ENCODE results near the gene ZNF594.
"Not testable (repeated sequence)": the region's sequence is repeated elsewhere in the genome, so short reads cannot be mapped to it uniquely, and the experiment has no call there.

The ZNF594 gene

GRCh38 chr17:5191541-5192417 is at the start of gene ZNF594:
Gene ZNF594, minus strand, starts transcription at chr17:5191868. Its CDS starts 7,612 bp downstream, at chr17:5184256.
- DNase-seq: peak; percentile 96

GRCh38 chr17:5239769-5240168 is 48.1 kb upstream of the ZNF594 start:
- not testable (repeated sequence) for DNase-seq

DNA sequence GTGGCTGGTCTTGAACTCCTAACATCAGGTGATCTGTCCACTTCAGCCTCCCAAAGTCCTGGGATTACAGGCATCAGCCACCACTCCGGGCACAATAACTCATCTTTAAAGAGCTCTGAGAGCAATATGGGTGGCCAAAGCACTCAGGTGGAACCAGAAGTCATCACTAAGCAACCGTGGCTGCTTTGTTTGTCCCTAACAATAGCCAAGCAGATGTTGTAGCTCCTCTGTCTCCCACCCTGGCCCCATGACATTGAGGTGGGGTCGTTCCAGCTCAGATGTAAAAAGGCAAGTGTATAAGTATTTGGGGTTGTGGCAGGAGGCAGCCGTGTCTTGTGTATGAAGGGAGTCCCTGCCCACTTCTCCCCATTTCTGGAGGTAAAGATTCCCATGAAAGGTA is 46.7 kb upstream of the ZNF594 start:
- DNase-seq: no peak

- DNase-seq: peak; percentile 72
These were observed 45.9 kb upstream of the ZNF594 start for GRCh38 chr17:5237541-5238016.

DNA sequence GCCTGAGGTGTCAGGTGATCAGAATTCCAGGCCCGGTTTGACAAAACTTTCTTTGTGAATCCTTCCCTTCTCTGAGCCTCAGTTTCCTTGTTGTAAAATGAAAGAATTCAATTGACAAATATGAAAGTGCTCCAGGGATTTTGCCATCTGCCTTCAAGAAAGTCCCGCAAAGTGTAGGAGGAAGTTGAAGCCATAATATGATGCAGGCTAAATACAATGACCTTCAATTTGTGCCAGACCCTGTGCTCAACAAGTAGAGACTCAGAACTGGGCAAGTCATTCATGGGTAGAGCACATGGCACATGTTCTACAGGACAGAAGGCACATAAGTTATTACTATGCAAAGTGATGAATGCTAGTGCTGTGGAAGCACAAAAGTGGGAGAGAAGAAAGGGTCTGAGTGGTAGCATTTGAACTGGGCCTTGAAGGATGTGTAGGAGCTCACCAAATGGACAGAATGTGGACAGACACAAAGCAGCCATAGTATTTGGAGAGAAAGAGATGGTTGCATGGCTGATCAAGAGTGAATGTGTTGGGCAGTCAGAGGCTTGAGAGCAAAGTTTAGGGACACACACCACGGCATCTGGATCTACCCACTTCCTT is 45.4 kb upstream of the ZNF594 start:
- DNase-seq: no peak

GRCh38 chr17:5234645-5235576 is 43.2 kb upstream of the ZNF594 start, which contains the start of gene SCIMP:
Gene SCIMP, minus strand, starts transcription at chr17:5234860. Its CDS starts 105 bp downstream, at chr17:5234755.
- no peak for DNase-seq

- DNase-seq: not testable (repeated sequence)
These were observed 41.8 kb upstream of the ZNF594 start for GRCh38 chr17:5233492-5233891.

GRCh38 chr17:5226940-5227878 is 35.5 kb upstream of the ZNF594 start:
- DNase-seq: no peak

DNA sequence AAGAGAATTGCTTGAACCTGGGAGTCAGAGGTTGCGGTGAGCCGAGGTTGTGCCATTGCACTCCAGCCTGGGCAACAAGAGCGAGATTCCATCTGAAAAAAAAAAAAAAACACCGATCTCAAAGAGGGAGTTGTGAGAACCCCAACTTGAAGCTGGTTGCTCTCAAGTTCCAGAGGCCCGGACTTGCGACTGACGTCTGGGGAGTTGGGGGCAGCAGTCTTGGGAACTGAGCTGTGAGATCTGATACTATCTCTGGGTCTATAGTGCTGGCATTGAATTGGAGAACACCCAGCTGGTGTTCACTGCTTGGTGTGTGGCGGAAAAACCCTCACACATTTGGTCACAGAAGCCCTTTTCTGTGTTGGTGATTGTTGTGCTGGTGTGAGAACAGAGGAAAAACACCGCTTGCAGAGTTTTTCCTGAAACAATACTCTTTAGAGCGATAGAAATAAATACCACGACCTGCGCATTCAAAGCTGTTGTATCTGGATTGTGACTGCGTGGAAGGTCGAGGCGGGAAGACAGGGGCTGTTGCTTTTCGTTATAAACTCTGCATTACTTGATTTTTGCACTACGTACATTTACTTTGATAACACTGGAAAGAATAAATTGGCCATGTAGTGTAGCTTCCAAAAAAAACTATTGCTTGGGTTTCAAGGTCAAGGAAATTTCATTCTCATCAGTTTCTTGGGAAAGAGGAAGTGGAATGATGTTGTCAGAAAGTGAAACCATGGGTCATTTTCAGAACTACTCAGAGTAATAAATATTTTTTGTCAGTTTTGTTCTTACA is 34.2 kb upstream of the ZNF594 start:
- DNase-seq: no peak

DNA sequence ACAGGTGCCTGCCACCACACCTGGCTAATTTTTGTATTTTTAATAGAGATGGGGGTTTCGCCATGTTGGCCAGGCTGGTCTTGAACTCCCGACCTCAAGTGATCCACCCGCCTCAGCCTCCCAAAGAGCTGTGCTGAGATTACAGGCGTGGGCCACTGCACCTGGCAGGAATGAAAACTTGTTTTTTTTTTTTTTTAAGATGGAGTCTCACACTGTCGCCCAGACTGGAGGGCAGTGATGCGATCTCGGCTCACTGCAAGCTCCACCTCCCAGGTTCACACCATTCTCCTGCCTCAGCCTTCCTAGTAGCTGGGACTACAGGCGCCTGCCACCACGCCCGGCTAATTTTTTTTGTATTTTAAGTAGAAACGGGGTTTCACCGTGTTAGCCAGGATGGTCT is 30.2 kb upstream of the ZNF594 start:
- not testable (repeated sequence) for DNase-seq

GRCh38 chr17:5220074-5220473 is 28.4 kb upstream of the ZNF594 start:
- DNase-seq: no peak

- DNase-seq: no peak
These were observed 27.9 kb upstream of the ZNF594 start for GRCh38 chr17:5219536-5219935.

DNA sequence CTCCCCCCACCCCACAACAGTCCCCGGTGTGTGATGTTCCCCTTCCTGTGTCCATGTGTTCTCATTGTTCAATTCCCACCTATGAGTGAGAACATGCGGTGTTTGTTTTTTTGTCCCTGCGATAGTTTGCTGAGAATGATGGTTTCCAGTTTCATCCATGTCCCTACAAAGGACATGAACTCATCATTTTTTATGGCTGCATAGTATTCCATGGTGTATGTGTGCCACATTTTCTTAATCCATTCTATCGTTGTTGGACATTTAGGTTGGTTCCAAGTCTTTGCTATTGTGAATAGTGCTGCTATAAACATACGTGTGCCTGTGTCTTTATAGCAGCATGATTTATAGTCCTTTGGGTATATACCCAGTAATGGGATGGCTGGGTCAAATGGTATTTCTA is 25.9 kb upstream of the ZNF594 start:
- not testable (repeated sequence) for DNase-seq

GRCh38 chr17:5211458-5211857 is 19.8 kb upstream of the ZNF594 start:
- DNase-seq: no peak

DNA sequence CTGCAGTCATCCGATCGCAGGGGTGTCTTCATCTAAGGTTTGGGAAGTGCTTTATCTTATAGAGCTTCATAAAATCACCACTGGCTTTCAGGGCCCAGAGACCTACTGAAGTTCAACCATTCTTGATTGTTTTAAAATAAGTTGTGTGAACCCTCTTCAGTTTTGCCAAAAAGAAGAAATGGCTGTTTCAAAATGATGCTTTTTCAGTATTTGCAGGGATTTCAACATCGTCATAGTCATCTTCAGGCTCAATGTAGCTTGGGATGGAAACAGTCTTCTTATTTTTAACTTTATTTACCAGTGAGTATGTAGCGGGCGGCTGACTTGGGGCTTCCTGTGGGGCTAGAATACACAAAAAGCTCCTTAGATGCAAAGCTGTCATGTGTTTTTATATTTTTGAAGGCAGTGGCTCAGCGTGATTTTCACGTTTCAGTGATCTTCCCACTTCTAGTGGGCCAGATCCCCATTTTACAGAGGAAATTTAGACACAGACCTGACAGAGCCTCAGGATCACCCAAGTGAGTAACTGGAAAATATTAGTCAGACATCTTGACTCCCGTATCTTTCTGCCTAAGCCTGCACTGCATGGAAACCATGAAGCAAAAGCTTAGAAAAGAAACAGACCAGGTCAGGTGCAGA is 19.1 kb upstream of the ZNF594 start:
- no peak for DNase-seq

DNA sequence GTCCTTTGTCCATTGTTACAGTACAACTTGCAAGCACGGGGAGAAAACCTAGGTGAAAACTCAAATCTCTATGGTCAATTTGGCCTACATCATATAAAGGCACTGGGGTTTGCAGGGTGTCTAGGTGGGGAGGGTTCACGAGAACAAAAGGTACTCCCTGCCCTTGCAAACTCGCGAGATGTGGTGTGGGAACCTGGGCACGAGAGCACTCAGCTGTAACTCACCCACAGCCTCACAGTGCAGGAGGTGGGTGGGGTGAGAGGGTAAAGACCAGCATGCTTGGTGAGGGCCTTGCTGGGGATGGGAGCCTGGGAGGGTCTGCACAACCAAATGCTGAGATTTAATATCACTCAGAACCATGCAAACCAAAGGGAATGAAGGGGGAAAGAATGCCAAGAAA is 18.4 kb upstream of the ZNF594 start:
- no peak for DNase-seq

DNA sequence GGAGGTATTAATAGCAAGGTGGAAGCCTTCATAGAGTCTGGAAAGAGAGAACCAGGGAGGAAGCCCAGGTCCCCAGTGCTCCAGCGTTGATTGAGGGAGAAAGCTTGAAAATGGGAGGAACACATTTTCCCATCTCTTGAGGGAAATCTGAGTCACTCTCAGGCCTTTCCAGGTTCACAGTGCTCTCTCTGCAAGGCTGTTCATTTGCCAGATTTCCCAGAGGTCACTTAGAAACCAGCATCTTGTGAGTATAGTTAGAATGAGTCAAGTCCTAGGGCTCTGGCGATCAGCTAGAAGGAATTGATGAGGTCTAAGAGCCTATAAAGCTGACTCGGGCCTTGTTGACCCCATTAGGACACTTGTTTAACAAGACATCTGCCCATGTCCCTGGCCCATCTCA is 17.7 kb upstream of the ZNF594 start:
- peak; percentile 36 for DNase-seq

GRCh38 chr17:5203908-5204294 is 12.2 kb upstream of the ZNF594 start:
- DNase-seq: peak; percentile 62

GRCh38 chr17:5203178-5203907 is 11.7 kb upstream of the ZNF594 start:
- DNase-seq: peak; percentile 62

DNA sequence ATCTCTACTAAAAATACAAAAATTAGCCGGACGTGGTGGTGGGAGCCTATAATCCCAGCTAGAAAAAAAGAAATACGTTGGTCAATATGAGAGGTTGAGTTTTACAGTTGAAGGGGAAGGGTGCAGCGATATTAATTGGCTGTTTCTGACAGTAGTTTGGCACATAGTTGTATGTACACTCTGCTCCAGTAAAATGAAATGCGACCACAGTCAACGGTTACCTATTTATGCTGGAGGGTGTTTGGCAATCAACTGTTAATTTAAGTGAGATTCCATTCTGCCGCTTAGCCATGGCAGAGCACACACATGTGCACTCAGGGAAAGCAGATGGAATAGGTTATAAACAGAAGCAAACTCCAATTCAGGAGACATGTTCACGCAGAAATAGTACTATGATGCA is 9.3 kb upstream of the ZNF594 start:
- DNase-seq: no peak

All from EL (cell line).